Stimulated activated memory B cell treated with anti-CD40 and anti-IgM and Interleukin-4, amounts not matched to agents 10 μg/mL and 1 μg/mL and 100 μg/mL, for 72 hours (primary cell): ENCODE measurements around the gene LIMS1.

ENCODE experiments used
- ATAC-seq: fragments of 150-1000 bp; cut with Tn5 transposase; 2 replicates; pipeline ENCODE4 v1.10.0; 2021
- H3K27ac Mint-ChIP-seq: one replicate; pipeline ENCODE4 v1.8.0; 2022; ENCODE audit warnings: mild to moderate bottlenecking, mixed read lengths
- H3K27me3 Mint-ChIP-seq: one replicate; pipeline ENCODE4 v1.8.0; 2022; ENCODE audit warnings: mixed read lengths
- H3K36me3 Mint-ChIP-seq: one replicate; pipeline ENCODE4 v1.8.0; 2022; ENCODE audit warnings: mixed read lengths
- H3K4me1 Mint-ChIP-seq: one replicate; pipeline ENCODE4 v1.8.0; 2022; ENCODE audit warnings: mixed read lengths
- H3K4me3 Mint-ChIP-seq: one replicate; pipeline ENCODE4 v1.8.0; 2022; ENCODE audit warnings: mild to moderate bottlenecking, moderate library complexity, mixed read lengths
- H3K9me3 Mint-ChIP-seq: one replicate; pipeline ENCODE4 v1.8.0; 2022; ENCODE audit warnings: mixed read lengths

The LIMS1 gene

DNA sequence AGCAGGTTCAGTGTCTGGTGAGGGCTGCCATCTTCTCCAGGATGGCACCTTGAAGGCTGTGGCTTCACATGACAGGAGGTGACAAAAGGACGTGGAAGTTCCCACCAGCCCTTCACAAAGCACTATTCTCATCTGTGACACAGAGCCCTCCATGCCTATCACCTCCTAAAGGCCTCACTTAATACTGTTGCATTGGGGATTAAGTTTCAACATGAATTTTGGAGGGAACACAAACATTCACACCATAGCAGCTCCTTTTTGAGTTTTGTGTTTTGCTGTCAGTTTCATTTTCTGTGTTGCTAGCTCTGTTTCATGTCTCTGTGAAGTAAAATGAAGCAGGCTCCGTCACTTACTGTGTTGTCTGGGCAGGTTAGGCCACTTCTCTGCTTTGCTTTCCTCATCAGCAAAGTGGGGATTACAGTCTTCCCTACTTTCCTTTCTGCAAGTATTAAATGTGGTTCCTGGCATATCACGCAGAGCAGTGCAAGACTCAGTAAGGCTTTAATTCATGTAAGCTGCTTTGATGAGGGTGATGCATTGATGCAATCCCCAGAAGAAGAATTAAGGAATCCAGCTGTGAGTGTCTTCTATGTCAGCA lies 31.6 kb downstream of the LIMS1 start:
- no peak for ATAC-seq
- no peaks in the 10 kb centered on the region for H3K9me3 Mint-ChIP-seq
- H3K27me3 Mint-ChIP-seq, result no peaks in the 10 kb centered on the region
- peaks cover 6% of the 10 kb centered on the region for H3K36me3 Mint-ChIP-seq
- H3K4me1 Mint-ChIP-seq, result peaks cover 7% of the 10 kb centered on the region
- H3K4me3 Mint-ChIP-seq, result no peak overlapping the region
- no peak overlapping the region for H3K27ac Mint-ChIP-seq

DNA sequence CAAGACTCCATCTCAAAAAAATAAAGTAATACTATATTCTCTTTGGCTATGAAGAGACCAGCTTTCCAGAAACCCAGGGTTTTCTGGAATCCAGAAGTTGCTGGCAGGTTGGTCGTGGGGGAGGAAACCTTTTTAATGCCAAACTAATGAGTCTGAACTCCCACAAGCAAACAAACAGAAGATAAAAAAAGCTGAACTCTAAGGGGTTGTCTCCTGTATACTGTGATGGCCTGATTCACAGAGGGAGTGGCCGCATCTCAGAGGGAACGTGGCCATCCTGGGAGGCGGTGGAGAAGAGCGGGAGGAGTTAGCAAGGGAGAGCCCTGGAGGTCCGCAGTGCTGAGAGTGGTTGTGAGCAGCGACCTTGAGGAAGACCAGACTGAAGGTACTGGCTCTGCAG lies 36.1 kb downstream of the LIMS1 start:
- Mint-ChIP-seq H3K4me3 (no peak overlapping the region), H3K36me3 (no peaks in the 10 kb centered on the region), H3K27ac (no peak overlapping the region), H3K4me1 (peaks cover 33% of the 10 kb centered on the region), H3K9me3 (no peaks in the 10 kb centered on the region), H3K27me3 (no peaks in the 10 kb centered on the region)
- ATAC-seq, result no peak

DNA sequence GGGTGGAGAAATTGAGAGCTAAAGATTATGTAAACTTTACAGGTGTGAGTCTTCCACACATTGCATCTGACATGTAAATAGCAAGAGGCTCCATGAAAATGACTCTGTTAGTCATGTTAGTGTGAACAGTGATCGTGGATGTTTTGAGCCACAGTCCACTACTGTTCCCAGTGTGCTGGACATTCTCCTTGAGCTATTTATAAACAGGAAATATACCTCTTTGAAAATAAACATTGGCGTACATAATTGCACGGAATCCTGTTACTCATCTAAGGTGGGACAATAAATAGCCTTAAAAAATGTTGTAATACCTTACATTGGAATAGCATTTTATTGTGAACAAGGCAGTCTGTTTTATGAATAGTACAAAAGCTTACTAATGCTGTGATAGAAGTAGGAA lies 37.0 kb downstream of the LIMS1 start:
- peaks cover 32% of the 10 kb centered on the region for H3K4me1 Mint-ChIP-seq
- no peaks in the 10 kb centered on the region for H3K36me3 Mint-ChIP-seq
- H3K27ac Mint-ChIP-seq, result no peak overlapping the region
- no peaks in the 10 kb centered on the region for H3K9me3 Mint-ChIP-seq
- no peak for ATAC-seq
- no peak overlapping the region for H3K4me3 Mint-ChIP-seq
- H3K27me3 Mint-ChIP-seq, result no peaks in the 10 kb centered on the region

DNA sequence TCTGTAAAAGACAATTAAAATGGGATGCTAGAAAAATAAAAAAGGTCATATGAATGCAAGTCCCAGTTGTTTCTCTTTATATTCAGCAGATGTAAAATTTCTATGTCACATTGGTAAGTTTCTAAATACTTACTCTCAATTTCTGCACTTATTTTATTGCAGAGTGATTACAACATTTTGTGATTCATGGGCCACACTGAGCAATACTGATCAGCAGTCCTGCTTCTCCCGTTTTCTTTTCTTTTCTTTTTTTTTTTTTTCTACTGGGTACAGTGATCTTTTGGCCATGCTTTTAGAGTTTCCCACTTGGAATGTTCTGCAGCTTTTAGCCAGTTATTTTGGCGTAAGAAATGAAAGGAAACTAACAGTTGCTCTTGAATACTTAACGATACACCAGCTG lies 38.8 kb downstream of the LIMS1 start:
- Mint-ChIP-seq H3K4me1 (peaks cover 32% of the 10 kb centered on the region), H3K4me3 (no peak overlapping the region), H3K36me3 (no peaks in the 10 kb centered on the region), H3K9me3 (no peaks in the 10 kb centered on the region), H3K27ac (no peak overlapping the region), H3K27me3 (no peaks in the 10 kb centered on the region)
- ATAC-seq, result no peak

DNA sequence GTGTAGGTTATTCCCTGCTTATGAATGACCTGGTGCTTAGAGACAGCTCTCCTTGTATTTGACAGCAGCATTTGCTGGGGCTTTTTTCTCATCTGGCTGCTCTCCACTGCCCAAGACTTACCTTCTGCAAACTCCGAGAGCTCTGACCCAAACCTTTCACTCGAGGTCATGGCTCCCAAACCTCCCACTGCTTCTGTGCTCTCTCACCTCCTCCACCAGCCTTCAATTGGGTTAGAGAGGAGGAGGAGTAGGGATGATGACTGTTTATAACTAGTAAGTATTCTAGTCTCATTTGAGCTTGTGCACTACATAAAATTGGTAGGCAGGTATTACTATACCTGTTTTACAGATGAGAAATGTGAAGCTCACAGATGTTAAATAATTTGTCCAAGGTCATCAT lies 40.1 kb downstream of the LIMS1 start:
- Mint-ChIP-seq H3K4me3 (no peak overlapping the region), H3K36me3 (no peaks in the 10 kb centered on the region), H3K27me3 (no peaks in the 10 kb centered on the region), H3K9me3 (no peaks in the 10 kb centered on the region), H3K4me1 (peaks cover 33% of the 10 kb centered on the region), H3K27ac (peak overlapping the region; percentile 72)
- ATAC-seq, result no peak

DNA sequence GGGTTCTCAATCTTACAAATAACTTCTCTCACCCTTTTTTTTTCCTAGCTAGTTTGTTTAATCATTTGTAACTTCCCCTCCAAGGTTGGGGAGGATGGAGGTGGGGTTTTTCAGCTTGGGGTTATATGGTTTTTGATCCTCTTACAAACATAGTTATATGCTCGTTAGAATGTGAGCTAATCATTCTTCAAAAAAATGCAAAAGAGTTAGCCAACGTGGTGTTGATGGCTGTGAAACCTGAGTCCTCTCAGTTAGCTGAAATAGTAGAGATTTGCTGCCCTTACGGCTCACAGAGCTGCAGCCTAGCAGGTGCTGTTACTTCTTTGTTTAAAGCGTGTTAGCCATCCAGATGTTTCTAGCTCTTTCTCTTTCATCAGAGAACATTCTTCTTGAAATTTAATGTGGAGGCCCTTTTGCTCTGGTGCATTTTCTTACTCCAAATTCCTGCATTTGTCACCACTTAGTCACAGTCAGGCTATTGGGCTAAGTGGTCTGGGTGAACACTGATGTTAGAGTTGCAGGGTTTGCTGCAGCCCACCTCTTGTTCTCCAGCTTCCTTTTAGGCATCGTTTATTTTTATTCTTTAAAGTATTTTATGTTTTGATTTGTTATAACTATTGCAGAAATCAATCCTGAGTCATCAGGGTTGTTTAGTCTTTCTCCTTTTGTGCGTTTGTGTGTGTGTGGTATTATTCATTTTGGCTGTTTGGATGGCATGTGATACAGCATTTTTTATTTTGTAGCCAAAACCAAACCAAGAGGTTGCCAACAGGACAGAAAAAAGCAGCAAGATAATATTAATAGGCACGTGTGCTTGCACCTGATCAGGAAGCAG lies 41.1 kb downstream of the LIMS1 start:
- Mint-ChIP-seq H3K9me3 (no peaks in the 10 kb centered on the region), H3K4me1 (peaks cover 43% of the 10 kb centered on the region), H3K36me3 (no peaks in the 10 kb centered on the region), H3K27me3 (no peaks in the 10 kb centered on the region), H3K4me3 (peak overlapping the region; percentile 31), H3K27ac (peak overlapping the region; percentile 72)
- peak; percentile 74 for ATAC-seq

DNA sequence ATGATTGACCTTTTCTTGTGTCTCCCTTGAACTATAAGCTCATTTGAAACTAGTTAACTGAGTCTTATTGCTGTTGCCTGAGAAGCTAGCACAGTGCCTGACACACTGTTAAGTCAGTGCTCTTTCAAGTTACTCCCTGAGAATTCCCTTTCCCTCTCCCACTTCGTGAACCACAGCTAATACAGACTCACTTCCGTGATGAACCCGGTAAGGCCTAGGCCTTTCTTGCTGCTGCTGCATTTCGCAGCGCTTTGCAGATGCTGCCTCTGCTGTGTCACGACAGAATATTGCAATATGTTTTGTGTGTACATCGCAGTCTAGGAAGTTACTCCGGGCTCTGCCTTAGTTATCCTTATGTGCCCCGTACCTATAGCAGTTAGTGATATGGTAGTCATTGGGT lies 42.8 kb downstream of the LIMS1 start:
- Mint-ChIP-seq H3K9me3 (no peaks in the 10 kb centered on the region), H3K4me1 (peaks cover 56% of the 10 kb centered on the region), H3K36me3 (no peaks in the 10 kb centered on the region), H3K4me3 (no peak overlapping the region), H3K27ac (peak overlapping the region; percentile 58), H3K27me3 (no peaks in the 10 kb centered on the region)
- ATAC-seq, result no peak

DNA sequence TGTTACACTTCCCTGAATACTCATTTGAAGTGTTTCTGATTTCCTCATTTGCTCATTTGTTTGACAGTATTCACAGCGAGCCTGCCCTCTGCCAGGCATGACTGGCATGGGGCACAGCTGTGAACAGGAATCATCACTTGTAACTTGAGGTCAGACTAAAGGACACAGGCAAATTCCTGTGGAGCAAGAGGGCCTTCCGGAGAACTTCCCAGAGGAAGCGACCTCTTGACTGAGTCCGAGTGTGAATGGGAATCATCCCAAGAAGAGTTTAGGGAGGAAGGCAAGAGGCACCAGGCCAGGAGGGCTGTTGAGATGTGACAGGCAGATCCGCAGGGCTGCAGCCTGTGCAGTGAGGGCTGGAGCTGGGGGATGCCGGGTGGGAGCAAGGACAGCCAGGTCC lies 45.4 kb downstream of the LIMS1 start:
- H3K27ac Mint-ChIP-seq, result peak overlapping the region; percentile 75
- peak overlapping the region; percentile 51 for H3K4me3 Mint-ChIP-seq
- no peaks in the 10 kb centered on the region for H3K27me3 Mint-ChIP-seq
- peaks cover 43% of the 10 kb centered on the region for H3K4me1 Mint-ChIP-seq
- H3K9me3 Mint-ChIP-seq, result no peaks in the 10 kb centered on the region
- H3K36me3 Mint-ChIP-seq, result no peaks in the 10 kb centered on the region
- peak; percentile 57 for ATAC-seq

DNA sequence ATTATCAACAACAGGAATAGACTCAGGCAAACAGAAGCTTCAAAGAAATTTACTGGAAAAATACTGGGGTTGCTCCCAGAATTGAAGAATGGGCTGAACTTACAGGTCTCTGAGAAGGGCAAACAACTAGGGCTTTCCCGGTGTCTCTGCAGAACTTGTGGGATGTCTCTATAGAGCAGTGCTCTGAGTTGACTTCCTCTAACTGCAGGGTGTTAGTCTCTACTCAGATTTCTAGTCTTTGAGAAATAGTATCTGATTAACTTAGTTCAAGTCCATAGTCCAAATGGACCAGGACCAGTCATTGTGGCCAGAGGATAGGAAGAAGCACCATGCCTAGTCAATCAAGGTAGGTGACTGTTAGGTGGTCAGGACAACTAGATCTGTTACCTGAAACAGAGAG lies 45.8 kb downstream of the LIMS1 start:
- peaks cover 43% of the 10 kb centered on the region for H3K4me1 Mint-ChIP-seq
- no peaks in the 10 kb centered on the region for H3K9me3 Mint-ChIP-seq
- H3K4me3 Mint-ChIP-seq, result peak overlapping the region; percentile 5

DNA sequence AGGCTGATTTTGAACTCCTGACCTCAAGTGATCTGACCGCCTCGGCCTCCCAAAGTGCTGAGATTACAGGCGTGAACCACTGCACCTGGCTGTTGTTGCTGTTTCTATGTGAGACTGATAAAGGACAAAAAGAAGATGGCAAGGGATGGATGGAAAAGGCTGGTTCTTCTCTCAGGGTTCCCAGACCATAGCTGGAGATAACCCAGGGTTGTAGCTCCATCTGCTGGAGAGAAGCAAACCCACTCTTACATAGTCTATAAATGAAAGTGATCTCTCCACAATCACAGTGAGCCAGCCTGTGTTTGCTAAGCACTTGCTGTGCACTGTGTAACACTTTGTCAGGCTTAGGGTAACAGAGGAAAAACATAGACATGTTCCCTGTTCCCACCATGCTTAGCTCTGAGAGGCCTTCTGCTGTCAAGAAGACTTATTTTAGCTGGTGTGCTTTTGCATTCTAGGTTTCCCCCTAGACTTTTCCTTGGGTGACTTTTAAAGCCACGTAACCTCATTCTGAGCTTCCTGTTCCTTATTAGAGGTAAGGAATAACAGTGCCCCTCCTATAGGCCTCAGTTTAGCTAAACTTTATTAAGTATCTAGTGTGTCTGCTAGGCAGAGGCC lies 49.7 kb downstream of the LIMS1 start:
- Mint-ChIP-seq H3K27me3 (no peaks in the 10 kb centered on the region), H3K27ac (peak overlapping the region; percentile 94), H3K9me3 (no peaks in the 10 kb centered on the region), H3K4me3 (no peak overlapping the region), H3K36me3 (no peaks in the 10 kb centered on the region), H3K4me1 (peaks cover 53% of the 10 kb centered on the region)
- peak; percentile 88 for ATAC-seq

More for the DNA sequence above, 45.8 kb downstream of the LIMS1 start:
- Mint-ChIP-seq H3K27ac (peak overlapping the region; percentile 75), H3K36me3 (no peaks in the 10 kb centered on the region), H3K27me3 (no peaks in the 10 kb centered on the region)
- ATAC-seq, result no peak

DNA sequence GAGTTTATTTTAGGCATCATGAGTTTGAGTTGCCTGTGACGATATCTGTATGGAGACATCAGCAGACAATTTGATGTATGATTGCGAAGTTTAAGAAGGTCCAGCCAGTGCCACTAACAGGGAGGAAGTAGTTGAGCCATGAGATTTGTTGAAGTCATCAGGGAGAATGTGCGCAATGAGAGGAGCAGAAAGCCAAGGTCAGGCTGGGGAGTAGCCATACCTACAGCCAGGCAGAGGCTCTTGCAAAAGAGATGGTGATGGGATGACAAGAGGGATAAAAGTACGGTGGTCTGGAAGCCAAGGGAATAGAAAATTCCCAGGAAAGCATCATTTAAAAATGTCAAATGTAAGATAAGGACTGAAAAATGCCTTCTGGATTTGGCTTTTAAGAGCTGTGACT lies 51.2 kb downstream of the LIMS1 start:
- ATAC-seq, result no peak
- H3K4me3 Mint-ChIP-seq, result no peak overlapping the region
- peak overlapping the region; percentile 94 for H3K27ac Mint-ChIP-seq

DNA sequence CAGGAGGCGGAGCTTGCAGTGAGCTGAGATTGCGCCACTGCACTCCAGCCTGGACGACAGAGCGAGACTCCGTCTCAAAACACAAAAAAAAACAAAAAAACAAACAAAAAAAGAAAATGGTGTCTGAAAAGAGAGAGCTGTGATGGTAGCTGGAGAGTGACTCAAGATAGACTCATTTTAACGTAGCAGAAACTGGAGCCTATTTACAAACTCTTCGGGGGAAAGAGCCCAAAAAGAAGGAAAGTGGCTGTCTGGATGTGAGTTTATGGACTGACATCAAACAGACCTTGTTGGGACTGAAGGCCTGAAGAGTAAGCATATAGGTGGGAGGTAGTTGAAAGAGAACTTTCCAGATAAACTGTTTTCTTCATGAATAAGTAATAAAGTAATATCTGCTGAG lies 51.8 kb downstream of the LIMS1 start:
- no peak overlapping the region for H3K4me3 Mint-ChIP-seq

More for the DNA sequence above, 51.2 kb downstream of the LIMS1 start:
- Mint-ChIP-seq H3K4me1 (peaks cover 55% of the 10 kb centered on the region), H3K9me3 (no peaks in the 10 kb centered on the region), H3K27me3 (no peaks in the 10 kb centered on the region), H3K36me3 (peaks cover 6% of the 10 kb centered on the region)

DNA sequence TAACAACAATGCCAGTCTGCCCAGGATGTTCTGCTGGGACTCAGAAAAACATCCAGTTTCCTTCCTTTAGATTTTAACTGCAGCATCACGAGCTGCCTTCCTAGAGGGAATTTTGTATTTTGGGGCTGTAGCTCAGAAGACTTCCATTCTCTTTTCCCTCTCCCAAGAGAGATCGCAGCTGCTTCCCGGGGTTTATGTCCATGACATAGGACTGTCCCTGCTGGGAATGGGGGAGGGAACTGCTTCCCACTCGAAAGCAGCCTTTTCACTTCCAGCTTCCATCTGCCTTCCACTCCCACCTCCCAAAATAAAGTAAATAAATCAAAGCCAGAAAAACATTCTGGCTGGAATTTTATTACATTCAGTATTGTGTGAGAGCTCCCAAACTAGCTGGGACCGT lies 52.4 kb downstream of the LIMS1 start:
- H3K4me3 Mint-ChIP-seq, result no peak overlapping the region
- peaks cover 6% of the 10 kb centered on the region for H3K36me3 Mint-ChIP-seq
- no peak for ATAC-seq
- peaks cover 52% of the 10 kb centered on the region for H3K4me1 Mint-ChIP-seq
- no peaks in the 10 kb centered on the region for H3K27me3 Mint-ChIP-seq
- H3K9me3 Mint-ChIP-seq, result no peaks in the 10 kb centered on the region
- peak overlapping the region; percentile 94 for H3K27ac Mint-ChIP-seq

More for the DNA sequence above, 51.8 kb downstream of the LIMS1 start:
- ATAC-seq, result no peak
- peaks cover 55% of the 10 kb centered on the region for H3K4me1 Mint-ChIP-seq
- peak overlapping the region; percentile 94 for H3K27ac Mint-ChIP-seq
- H3K9me3 Mint-ChIP-seq, result no peaks in the 10 kb centered on the region
- H3K27me3 Mint-ChIP-seq, result no peaks in the 10 kb centered on the region
- H3K36me3 Mint-ChIP-seq, result peaks cover 6% of the 10 kb centered on the region

DNA sequence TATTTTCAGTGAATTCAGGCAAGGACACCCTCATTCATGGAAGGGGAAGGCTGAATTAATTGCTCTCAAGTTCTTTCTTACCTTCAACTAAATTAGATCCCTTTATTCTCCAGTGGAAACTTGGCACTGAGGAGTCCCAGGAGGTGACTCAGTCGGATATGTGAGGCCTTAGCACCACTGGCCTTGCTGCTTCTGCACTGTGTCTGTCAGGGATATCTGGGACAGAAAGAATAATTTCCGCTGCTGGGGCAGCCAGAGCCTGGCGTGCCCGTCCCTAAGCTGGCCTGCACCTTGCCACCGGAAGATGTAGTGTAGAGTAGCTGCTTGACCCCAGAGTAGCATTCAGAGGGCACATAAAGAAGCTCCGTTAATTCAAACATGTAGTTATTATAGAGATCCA lies 53.4 kb downstream of the LIMS1 start:
- no peak overlapping the region for H3K4me3 Mint-ChIP-seq
- no peak for ATAC-seq
- H3K36me3 Mint-ChIP-seq, result peaks cover 6% of the 10 kb centered on the region
- peak overlapping the region; percentile 94 for H3K27ac Mint-ChIP-seq
- H3K4me1 Mint-ChIP-seq, result peaks cover 58% of the 10 kb centered on the region
- no peaks in the 10 kb centered on the region for H3K9me3 Mint-ChIP-seq
- no peaks in the 10 kb centered on the region for H3K27me3 Mint-ChIP-seq

DNA sequence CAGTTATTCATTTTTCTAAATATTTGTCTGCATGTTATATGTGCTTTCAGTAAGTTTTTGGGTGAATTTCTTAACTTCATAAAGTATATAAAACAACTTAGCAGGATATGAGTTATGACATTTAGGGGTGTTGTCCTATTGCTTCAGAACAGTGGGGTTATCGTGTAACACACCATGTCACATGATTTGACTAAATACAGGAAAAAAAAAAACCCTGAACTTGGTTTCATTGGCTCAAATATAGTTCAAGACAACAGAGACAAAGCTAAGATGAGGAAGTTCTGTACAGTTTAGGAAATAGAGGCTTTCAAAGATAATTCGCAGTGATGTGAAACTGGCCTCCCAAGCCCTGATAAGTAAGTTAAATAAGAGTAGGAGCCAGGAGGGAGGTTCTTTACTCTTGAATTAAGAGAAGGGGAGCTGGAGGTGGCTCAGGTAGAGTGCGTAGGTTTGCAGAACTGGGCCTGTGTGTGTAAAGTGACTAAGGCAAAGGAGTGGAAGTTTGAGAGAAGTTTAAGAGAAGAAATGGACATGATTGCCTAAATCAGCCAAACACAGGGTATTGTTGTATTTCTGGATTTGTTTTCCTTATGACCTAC lies 53.9 kb downstream of the LIMS1 start:
- H3K9me3 Mint-ChIP-seq, result no peaks in the 10 kb centered on the region
- H3K27ac Mint-ChIP-seq, result peak overlapping the region; percentile 94
- peak; percentile 67 for ATAC-seq
- peak overlapping the region; percentile 90 for H3K4me3 Mint-ChIP-seq
- peaks cover 64% of the 10 kb centered on the region for H3K4me1 Mint-ChIP-seq
- H3K27me3 Mint-ChIP-seq, result no peaks in the 10 kb centered on the region
- peaks cover 6% of the 10 kb centered on the region for H3K36me3 Mint-ChIP-seq
